ENCODE data around the gene SDK1. TPM values are rescaled to one million over a fixed set of nuclear protein-coding genes. Genes with fewer than 3 reads are reported as not detected.

The SDK1 gene
- polyA plus RNA-seq, 1 donor from 2014 or later: not detected

- Mint-ChIP-seq H3K4me3 (no peak overlapping the region), H3K36me3 (no peaks in the 10 kb centered on the region), H3K27ac (no peak overlapping the region), H3K9me3 (peaks cover 0 to 1% (median under 1%) of the 10 kb centered on the region in 3 donors), H3K4me1 (no peaks in the 10 kb centered on the region), H3K27me3 (peaks cover 6% of the 10 kb centered on the region)
Measured at GRCh38 chr7:3386423-3387190, 85.6 kb downstream of the SDK1 start.

- Mint-ChIP-seq H3K36me3 (no peaks in the 10 kb centered on the region), H3K27me3 (peaks cover 6% of the 10 kb centered on the region), H3K9me3 (peaks cover 13 to 31% (median 26%) of the 10 kb centered on the region in 3 donors), H3K4me1 (no peaks in the 10 kb centered on the region), H3K4me3 (no peak overlapping the region), H3K27ac (no peak overlapping the region)
Measured at GRCh38 chr7:3393862-3394261, 92.8 kb downstream of the SDK1 start.

GRCh38 chr7:3397324-3397723 is 96.3 kb downstream of the SDK1 start:
- Mint-ChIP-seq H3K9me3 (peaks cover 12 to 33% (median 28%) of the 10 kb centered on the region in 3 donors), H3K4me3 (no peak overlapping the region)

GRCh38 chr7:3399858-3400257 is 98.8 kb downstream of the SDK1 start:
- Mint-ChIP-seq H3K4me3 (no peak overlapping the region), H3K27ac (no peak overlapping the region), H3K36me3 (no peaks in the 10 kb centered on the region), H3K4me1 (no peaks in the 10 kb centered on the region), H3K9me3 (peaks cover 11 to 25% (median 20%) of the 10 kb centered on the region in 3 donors), H3K27me3 (peaks cover 7% of the 10 kb centered on the region)

More at GRCh38 chr7:3397324-3397723, 96.3 kb downstream of the SDK1 start:
- Mint-ChIP-seq H3K27ac (no peak overlapping the region), H3K36me3 (no peaks in the 10 kb centered on the region), H3K4me1 (no peaks in the 10 kb centered on the region), H3K27me3 (peaks cover 4% of the 10 kb centered on the region)

DNA sequence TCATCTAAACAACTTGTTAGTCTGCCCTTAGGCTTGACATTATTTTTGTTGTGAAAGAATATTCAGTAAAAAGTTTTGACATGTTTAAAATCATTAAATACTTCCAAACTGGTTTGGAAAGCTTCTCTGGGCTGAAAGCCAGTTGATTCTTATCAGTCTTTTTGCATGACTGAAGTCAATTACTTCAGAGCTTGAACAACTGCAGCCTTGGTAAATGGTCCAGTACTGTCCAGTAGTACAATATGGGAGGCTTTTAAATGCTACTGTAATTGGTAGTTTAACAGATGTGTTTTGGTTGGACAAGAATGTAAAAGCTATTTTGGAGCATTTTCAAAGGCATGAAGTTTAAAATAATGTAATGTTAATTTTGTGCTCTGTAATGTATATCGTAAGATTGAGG is 103.4 kb downstream of the SDK1 start:
- Mint-ChIP-seq H3K9me3 (no peaks in the 10 kb centered on the region), H3K36me3 (no peaks in the 10 kb centered on the region), H3K27ac (no peak overlapping the region), H3K4me1 (peaks cover 0 to 1% (median 0%) of the 10 kb centered on the region in 3 donors), H3K27me3 (peaks cover 15% of the 10 kb centered on the region), H3K4me3 (no peak overlapping the region)

DNA sequence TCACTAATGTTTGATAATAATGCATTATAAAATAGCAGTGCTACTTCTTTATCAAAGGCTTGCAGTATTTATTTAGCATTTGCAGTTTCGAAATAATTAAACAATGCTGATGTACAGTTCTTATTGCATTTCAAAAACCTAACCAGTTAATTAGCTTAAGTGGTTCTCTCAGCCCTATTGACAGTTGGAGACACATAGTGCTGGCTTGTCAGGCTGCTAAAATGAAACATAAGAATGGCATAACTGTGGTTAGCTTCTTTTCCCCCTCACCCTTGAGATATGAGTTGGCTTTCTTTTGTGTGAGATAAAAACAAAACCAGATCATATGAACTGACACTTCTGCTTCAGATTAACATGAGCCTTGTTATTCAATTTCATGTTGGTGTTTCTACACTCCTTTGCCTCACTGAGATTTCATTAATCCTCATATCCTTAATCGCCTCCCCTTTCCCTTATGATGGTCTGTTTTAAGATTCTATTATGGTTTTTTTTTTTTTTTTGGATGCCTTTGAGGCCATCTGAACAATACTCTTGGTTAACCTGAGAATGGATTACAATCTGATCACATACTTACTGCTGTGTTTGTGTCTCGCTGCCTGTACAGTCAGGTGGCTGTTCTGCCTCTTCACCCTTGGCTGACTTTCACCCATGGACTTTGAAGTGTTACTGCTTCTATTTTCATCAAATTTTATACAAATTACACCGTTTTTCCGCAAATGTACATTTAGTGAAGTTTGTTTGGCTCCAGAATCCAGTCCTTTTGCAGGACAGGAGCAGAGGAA is 108.0 kb downstream of the SDK1 start:
- peaks cover 0 to 1% (median 0%) of the 10 kb centered on the region in 3 donors for H3K4me1 Mint-ChIP-seq
- H3K9me3 Mint-ChIP-seq: no peaks in the 10 kb centered on the region
- no peak overlapping the region for H3K27ac Mint-ChIP-seq
- peaks cover 14% of the 10 kb centered on the region for H3K27me3 Mint-ChIP-seq
- H3K4me3 Mint-ChIP-seq: no peak overlapping the region
- no peaks in the 10 kb centered on the region for H3K36me3 Mint-ChIP-seq

DNA sequence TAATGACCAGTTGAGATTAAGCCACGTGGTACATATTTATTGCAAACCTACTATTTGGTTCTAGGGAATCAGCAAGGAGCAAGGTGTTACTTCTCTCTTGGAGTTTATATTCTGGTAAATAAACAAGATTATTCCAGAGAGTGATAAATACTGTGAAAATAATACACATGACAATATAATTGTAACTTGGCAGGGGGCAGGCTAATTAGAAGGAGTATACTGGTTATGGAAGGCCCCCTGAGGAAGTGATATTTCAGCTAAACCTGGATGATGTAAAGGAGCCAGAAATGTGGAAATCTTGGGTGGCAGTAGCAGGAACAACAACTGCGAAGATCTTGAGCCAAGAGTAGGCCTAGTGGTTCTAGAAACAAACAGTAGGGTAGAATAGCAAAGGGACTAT is 111.8 kb downstream of the SDK1 start:
- Mint-ChIP-seq H3K4me3 (no peak overlapping the region), H3K4me1 (peaks cover 0 to 1% (median 0%) of the 10 kb centered on the region in 3 donors), H3K27ac (no peak overlapping the region), H3K36me3 (no peaks in the 10 kb centered on the region), H3K27me3 (peaks cover 7% of the 10 kb centered on the region), H3K9me3 (no peaks in the 10 kb centered on the region)

- Mint-ChIP-seq H3K9me3 (no peaks in the 10 kb centered on the region), H3K27me3 (peaks cover 9% of the 10 kb centered on the region), H3K4me3 (no peak overlapping the region), H3K27ac (no peak overlapping the region), H3K36me3 (no peaks in the 10 kb centered on the region), H3K4me1 (no peaks in the 10 kb centered on the region)
Measured at GRCh38 chr7:3415861-3416312, 114.8 kb downstream of the SDK1 start.

- no peaks in the 10 kb centered on the region for H3K36me3 Mint-ChIP-seq
- H3K27me3 Mint-ChIP-seq: peaks cover 9% of the 10 kb centered on the region
- H3K4me1 Mint-ChIP-seq: no peaks in the 10 kb centered on the region
- H3K27ac Mint-ChIP-seq: no peak overlapping the region
- peaks cover 0 to 2% (median 0%) of the 10 kb centered on the region in 3 donors for H3K9me3 Mint-ChIP-seq
- H3K4me3 Mint-ChIP-seq: no peak overlapping the region
Measured at GRCh38 chr7:3416453-3416852, 115.4 kb downstream of the SDK1 start.

DNA sequence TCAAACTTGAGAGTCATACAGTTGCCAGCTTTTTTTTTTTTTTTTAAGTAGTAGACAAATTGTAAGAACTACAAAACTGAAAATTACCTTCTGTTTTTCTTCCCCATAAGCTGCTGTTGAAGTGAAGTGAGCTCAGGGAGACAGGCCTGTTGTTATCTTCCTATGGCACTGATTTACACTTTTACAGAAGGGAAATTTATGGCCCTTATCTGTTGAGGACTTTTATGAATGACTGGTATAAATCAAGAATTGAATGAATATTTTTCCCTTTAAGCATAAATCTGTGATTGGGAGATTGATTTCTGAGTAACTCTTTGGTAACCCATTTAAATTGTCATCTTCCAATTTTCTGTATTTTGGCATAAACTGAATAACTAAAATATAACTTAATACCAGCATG is 124.0 kb downstream of the SDK1 start:
- Mint-ChIP-seq H3K27ac (no peak overlapping the region), H3K36me3 (no peaks in the 10 kb centered on the region), H3K27me3 (peaks cover 4% of the 10 kb centered on the region), H3K9me3 (peaks cover 0 to 4% (median 0%) of the 10 kb centered on the region in 3 donors), H3K4me3 (no peak overlapping the region), H3K4me1 (no peaks in the 10 kb centered on the region)

DNA sequence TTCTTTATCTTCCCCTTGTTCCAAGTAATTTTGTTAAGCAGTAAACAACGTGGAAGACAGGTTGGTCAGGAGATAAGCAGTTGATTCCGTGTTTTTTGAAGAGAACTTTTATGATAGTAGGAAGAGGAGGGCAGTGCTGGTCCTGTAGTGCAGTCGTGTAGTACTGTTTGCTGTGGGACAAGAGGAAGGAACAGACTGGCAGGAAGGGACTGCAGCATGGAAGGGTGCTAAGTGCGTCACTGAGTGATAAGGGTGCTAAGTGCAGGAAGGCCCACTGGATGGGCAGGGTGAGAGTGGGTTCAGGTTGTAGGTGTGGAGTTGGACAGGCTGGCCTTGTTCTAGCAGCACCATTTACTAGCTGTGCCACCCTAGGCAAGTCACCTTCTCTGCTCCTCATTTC is 125.0 kb downstream of the SDK1 start:
- H3K9me3 Mint-ChIP-seq: peaks cover 0 to 4% (median 0%) of the 10 kb centered on the region in 3 donors
- peaks cover 4% of the 10 kb centered on the region for H3K27me3 Mint-ChIP-seq
- H3K36me3 Mint-ChIP-seq: peaks cover 3% of the 10 kb centered on the region
- H3K4me1 Mint-ChIP-seq: peaks cover 0 to 4% (median 0%) of the 10 kb centered on the region in 3 donors
- H3K27ac Mint-ChIP-seq: no peak overlapping the region
- H3K4me3 Mint-ChIP-seq: no peak overlapping the region

GRCh38 chr7:3427957-3428356 is 126.9 kb downstream of the SDK1 start:
- Mint-ChIP-seq H3K4me3 (no peak overlapping the region), H3K9me3 (no peaks in the 10 kb centered on the region), H3K27me3 (peaks cover 4% of the 10 kb centered on the region), H3K36me3 (peaks cover 3% of the 10 kb centered on the region), H3K27ac (no peak overlapping the region), H3K4me1 (peaks cover 0 to 4% (median 0%) of the 10 kb centered on the region in 3 donors)

DNA sequence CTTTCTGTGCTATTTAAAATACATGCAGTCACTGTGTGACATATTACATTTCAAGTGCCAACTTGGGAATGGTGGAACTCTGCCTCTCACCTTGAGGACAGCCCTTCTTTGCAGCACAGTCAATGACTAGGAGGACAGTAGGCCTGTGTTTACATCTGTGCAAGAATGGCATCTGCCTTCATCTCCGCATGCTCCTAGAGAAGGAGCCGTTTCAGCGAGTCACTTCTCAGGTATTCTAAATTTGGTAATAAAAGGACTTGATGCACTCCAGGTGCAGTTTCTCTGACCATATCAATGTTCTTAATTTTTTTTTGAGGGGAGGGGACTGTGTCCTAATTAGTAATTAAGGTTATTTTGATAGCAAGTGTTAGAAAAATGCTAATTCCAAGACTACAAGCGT is 128.9 kb downstream of the SDK1 start:
- Mint-ChIP-seq H3K27me3 (peaks cover 2% of the 10 kb centered on the region), H3K4me1 (peaks cover 0 to 4% (median 0%) of the 10 kb centered on the region in 3 donors), H3K9me3 (no peaks in the 10 kb centered on the region), H3K36me3 (peaks cover 3% of the 10 kb centered on the region), H3K27ac (no peak overlapping the region), H3K4me3 (no peak overlapping the region)

DNA sequence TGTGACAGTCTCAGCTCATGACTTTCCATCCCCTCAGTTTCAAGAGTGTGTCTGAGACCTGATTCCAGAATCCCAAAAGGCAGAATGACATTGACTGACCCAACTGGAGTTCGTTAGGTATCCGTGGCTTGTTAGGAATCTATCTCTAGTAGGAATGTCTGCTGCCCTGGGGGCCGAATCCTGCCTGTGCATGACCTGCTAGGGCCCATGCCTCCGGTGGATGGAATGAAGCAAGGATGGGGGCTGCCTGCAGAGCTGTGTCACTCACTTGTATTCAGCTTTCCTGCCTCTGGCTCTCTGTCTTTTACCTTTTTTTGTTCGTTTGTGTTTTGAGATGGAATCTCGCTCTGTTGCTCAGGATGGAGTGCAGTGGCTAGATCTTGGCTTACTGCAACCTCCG is 129.5 kb downstream of the SDK1 start:
- H3K27ac Mint-ChIP-seq: no peak overlapping the region
- H3K9me3 Mint-ChIP-seq: no peaks in the 10 kb centered on the region
- peaks cover 2% of the 10 kb centered on the region for H3K27me3 Mint-ChIP-seq
- peaks cover 0 to 4% (median 0%) of the 10 kb centered on the region in 3 donors for H3K4me1 Mint-ChIP-seq
- H3K36me3 Mint-ChIP-seq: peaks cover 3% of the 10 kb centered on the region
- H3K4me3 Mint-ChIP-seq: no peak overlapping the region

DNA sequence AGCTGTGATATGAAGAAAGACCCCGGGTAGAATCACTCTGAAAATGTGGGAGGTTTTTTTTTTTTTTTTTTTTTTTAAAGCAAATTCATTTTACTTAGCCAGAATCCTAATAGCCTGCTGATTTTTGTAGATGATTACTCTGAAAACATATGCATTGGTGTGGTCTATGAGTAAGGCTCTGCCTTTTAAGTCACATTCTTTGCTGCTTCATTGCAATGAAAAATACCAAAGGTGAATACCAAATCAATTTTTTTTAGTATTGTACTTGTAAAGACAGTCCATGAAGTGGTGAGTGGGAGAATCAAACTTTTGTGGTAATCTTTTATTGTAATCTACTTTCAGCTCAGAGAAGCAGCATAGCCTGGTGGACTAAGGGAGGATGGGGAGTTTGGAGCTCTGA is 130.3 kb downstream of the SDK1 start:
- peaks cover 3% of the 10 kb centered on the region for H3K36me3 Mint-ChIP-seq
- H3K4me3 Mint-ChIP-seq: no peak overlapping the region
- no peak overlapping the region for H3K27ac Mint-ChIP-seq
- peaks cover 0 to 4% (median 0%) of the 10 kb centered on the region in 3 donors for H3K4me1 Mint-ChIP-seq
- peaks cover 4% of the 10 kb centered on the region for H3K27me3 Mint-ChIP-seq
- H3K9me3 Mint-ChIP-seq: no peaks in the 10 kb centered on the region
